OCI-LY7 (cell line): ENCODE results near the gene SLC2A10.

Experiments
- EZH2phosphoT487 ChIP-seq: fragments of 200-600 bp; sonication (generic); IDR thresholded peaks from 2 replicates; pipeline ENCODE4 v1.6.1; 2018; ENCODE audit warnings: low read depth, borderline replicate concordance, mild to moderate bottlenecking, mixed run types, antibody characterized with exemption, low read length, moderate library complexity, mixed read lengths
- TF ChIP-seq, protein P1 (sequence below): fragments of 200-600 bp; sonication (generic); conservative IDR thresholded peaks from 2 replicates; pipeline ENCODE4 v1.5.1; 2014; ENCODE audit warnings: mild to moderate bottlenecking, antibody characterized with exemption, low read length, moderate library complexity, mixed read lengths

- TF ChIP-seq EZH2phosphoT487 = no peak
- TF ChIP-seq, protein P1, sequence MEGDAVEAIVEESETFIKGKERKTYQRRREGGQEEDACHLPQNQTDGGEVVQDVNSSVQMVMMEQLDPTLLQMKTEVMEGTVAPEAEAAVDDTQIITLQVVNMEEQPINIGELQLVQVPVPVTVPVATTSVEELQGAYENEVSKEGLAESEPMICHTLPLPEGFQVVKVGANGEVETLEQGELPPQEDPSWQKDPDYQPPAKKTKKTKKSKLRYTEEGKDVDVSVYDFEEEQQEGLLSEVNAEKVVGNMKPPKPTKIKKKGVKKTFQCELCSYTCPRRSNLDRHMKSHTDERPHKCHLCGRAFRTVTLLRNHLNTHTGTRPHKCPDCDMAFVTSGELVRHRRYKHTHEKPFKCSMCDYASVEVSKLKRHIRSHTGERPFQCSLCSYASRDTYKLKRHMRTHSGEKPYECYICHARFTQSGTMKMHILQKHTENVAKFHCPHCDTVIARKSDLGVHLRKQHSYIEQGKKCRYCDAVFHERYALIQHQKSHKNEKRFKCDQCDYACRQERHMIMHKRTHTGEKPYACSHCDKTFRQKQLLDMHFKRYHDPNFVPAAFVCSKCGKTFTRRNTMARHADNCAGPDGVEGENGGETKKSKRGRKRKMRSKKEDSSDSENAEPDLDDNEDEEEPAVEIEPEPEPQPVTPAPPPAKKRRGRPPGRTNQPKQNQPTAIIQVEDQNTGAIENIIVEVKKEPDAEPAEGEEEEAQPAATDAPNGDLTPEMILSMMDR = no peak
Measured at GRCh38 chr20:46770330-46771194, 61.1 kb downstream of the SLC2A10 start.
